DOHH2 (cell line): ENCODE measurements around the gene PEF1.

ENCODE experiments used
- H3F3A ChIP-seq: fragments of 200-600 bp; sonication (generic), shearing (Covaris generic); 2 replicates; pipeline ENCODE4 v1.6.0; 2016; ENCODE audit warnings: antibody characterized with exemption, mild to moderate bottlenecking; ENCODE audit not compliant: control insufficient read depth, insufficient read depth
- H3K27ac ChIP-seq: fragments of 200-600 bp; sonication (generic); 2 replicates; pipeline ENCODE4 v1.5.1; 2014; ENCODE audit warnings: low read depth, mild to moderate bottlenecking, low read length, moderate library complexity
- H3K27me3 ChIP-seq: fragments of 200-600 bp; sonication (generic); 2 replicates; pipeline ENCODE4 v1.6.1; 2014; ENCODE audit warnings: mild to moderate bottlenecking, low read length, mixed read lengths; ENCODE audit not compliant: control insufficient read depth
- H3K36me3 ChIP-seq: fragments of 200-600 bp; sonication (generic); 2 replicates; pipeline ENCODE4 v1.6.1; 2014; ENCODE audit warnings: mild to moderate bottlenecking, low read length, moderate library complexity, mixed read lengths; ENCODE audit not compliant: control insufficient read depth
- H3K4me1 ChIP-seq: fragments of 200-600 bp; sonication (generic); 2 replicates; pipeline ENCODE4 v1.6.1; 2014; ENCODE audit warnings: mild to moderate bottlenecking, low read length, mixed read lengths; ENCODE audit not compliant: control insufficient read depth
- H3K4me2 ChIP-seq: fragments of 200-600 bp; sonication (generic); 2 replicates; pipeline ENCODE4 v1.6.0; 2014; ENCODE audit warnings: mild to moderate bottlenecking, low read length, moderate library complexity
- H3K4me3 ChIP-seq: fragments of 200-600 bp; sonication (generic); 2 replicates; pipeline ENCODE4 v1.5.1; 2014; ENCODE audit warnings: mild to moderate bottlenecking, low read length, mixed read lengths
- H3K79me2 ChIP-seq: fragments of 200-600 bp; sonication (generic); 2 replicates; pipeline ENCODE4 v1.6.1; 2014; ENCODE audit warnings: mild to moderate bottlenecking, low read length, mixed read lengths; ENCODE audit not compliant: control insufficient read depth
- H3K9me2 ChIP-seq: fragments of 200-600 bp; sonication (generic); replicated peaks from 2 replicates; pipeline ENCODE4 v1.6.1; 2014; ENCODE audit warnings: mild to moderate bottlenecking, low read length, mixed read lengths; ENCODE audit not compliant: control insufficient read depth
- H3K9me3 ChIP-seq: fragments of 200-600 bp; sonication (generic); 2 replicates; pipeline ENCODE4 v1.6.1; 2014; ENCODE audit warnings: antibody characterized with exemption, low read length, mixed read lengths; ENCODE audit not compliant: control insufficient read depth, insufficient read depth
- H4K20me1 ChIP-seq: fragments of 200-600 bp; sonication (generic); 2 replicates; pipeline ENCODE4 v1.6.0; 2014; ENCODE audit warnings: low read depth, mild to moderate bottlenecking, antibody characterized with exemption, low read length, moderate library complexity; ENCODE audit not compliant: control insufficient read depth, insufficient read depth
- CTCF ChIP-seq: fragments of 200-600 bp; sonication (generic); IDR thresholded peaks from one replicate; pipeline ENCODE4 v1.5.1; 2014; ENCODE audit warnings: antibody characterized with exemption, mild to moderate bottlenecking, low read depth, low read length; ENCODE audit not compliant: poor library complexity, severe bottlenecking
- EZH2phosphoT487 ChIP-seq: fragments of 200-600 bp; sonication (generic); IDR thresholded peaks from 2 replicates; pipeline ENCODE4 v1.6.1; 2017; ENCODE audit warnings: borderline replicate concordance, mild to moderate bottlenecking, antibody characterized with exemption, low read length, moderate library complexity, mixed read lengths

Gene PEF1

GRCh38 chr1:31677401-31677800 lies 32.7 kb upstream of the PEF1 start:
- no peak overlapping the region for H3K4me3 ChIP-seq
- H3K27me3 ChIP-seq = peaks cover 35% of the 10 kb centered on the region
- H3F3A ChIP-seq = no peaks in the 10 kb centered on the region
- H3K36me3 ChIP-seq = no peaks in the 10 kb centered on the region
- no peak overlapping the region for H3K4me2 ChIP-seq
- H3K79me2 ChIP-seq = no peaks in the 10 kb centered on the region
- H4K20me1 ChIP-seq = no peaks in the 10 kb centered on the region; the same call in 1 of the 2 replicates
- H3K4me1 ChIP-seq = no peaks in the 10 kb centered on the region
- H3K27ac ChIP-seq = no peak overlapping the region
- H3K9me3 ChIP-seq = no peaks in the 10 kb centered on the region
- no peaks in the 10 kb centered on the region for H3K9me2 ChIP-seq
- TF ChIP-seq EZH2phosphoT487 (no peak), CTCF (no peak)

GRCh38 chr1:31675756-31676155 lies 31.1 kb upstream of the PEF1 start:
- no peaks in the 10 kb centered on the region for H3K9me2 ChIP-seq
- H4K20me1 ChIP-seq = no peaks in the 10 kb centered on the region; the same call in 1 of the 2 replicates
- H3K4me2 ChIP-seq = no peak overlapping the region
- no peaks in the 10 kb centered on the region for H3K36me3 ChIP-seq
- H3K9me3 ChIP-seq = no peaks in the 10 kb centered on the region
- no peaks in the 10 kb centered on the region for H3K4me1 ChIP-seq
- H3K27ac ChIP-seq = no peak overlapping the region
- H3K4me3 ChIP-seq = no peak overlapping the region
- TF ChIP-seq CTCF (no peak), EZH2phosphoT487 (no peak)
- no peaks in the 10 kb centered on the region for H3F3A ChIP-seq
- H3K79me2 ChIP-seq = no peaks in the 10 kb centered on the region
- peaks cover 35% of the 10 kb centered on the region for H3K27me3 ChIP-seq

DNA sequence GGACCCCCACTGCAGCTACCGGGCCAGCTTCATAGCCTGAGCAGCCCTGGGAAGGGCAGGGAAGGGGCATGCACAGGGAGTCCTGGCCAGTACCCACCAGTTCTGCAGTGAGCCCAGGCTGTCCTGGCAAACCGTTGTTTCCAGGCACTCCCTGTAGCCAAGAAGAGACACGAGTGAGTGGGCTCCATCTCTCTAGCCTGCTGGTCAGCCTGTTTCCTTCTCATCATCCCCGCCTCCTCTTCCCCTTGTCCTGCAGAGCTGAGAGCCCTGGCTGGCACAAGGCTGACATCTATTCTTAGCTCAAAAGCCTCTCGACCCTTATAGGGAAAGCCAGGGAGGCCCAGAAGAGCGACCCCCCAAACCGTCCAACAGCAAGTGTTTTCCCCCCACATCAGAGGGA lies 30.5 kb upstream of the PEF1 start:
- no peak overlapping the region for H3K4me3 ChIP-seq
- TF ChIP-seq EZH2phosphoT487 = no peak
- no peak for TF ChIP-seq CTCF
- no peak overlapping the region for H3K27ac ChIP-seq
- no peaks in the 10 kb centered on the region for H3K79me2 ChIP-seq
- H3K27me3 ChIP-seq = peaks cover 37% of the 10 kb centered on the region
- no peak overlapping the region for H3K4me2 ChIP-seq
- no peaks in the 10 kb centered on the region for H3K4me1 ChIP-seq
- H3F3A ChIP-seq = no peaks in the 10 kb centered on the region
- H3K9me3 ChIP-seq = no peaks in the 10 kb centered on the region
- H3K9me2 ChIP-seq = no peaks in the 10 kb centered on the region
- no peaks in the 10 kb centered on the region for H3K36me3 ChIP-seq
- no peaks in the 10 kb centered on the region; the same call in 1 of the 2 replicates for H4K20me1 ChIP-seq

DNA sequence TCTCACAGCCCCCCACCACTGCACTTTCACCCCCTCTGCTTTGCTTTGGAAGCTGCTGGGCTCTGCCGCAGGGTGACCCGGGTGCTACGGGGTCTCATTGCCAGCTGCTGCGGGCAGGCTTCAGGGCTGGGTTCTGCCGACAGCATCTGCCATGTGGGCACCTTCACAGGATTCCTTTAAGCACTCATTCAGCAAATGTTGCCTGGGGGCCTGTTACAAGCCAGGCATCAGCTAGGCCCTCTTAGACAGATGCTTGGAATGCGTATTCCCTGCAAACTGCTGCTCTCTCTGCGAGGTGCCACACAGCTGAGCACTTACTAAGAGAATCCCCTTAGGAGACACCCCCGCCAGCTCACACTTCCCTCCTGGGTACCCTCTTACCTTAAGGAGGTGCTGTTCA lies 29.9 kb upstream of the PEF1 start:
- H3K27me3 ChIP-seq = peaks cover 39% of the 10 kb centered on the region
- H3K9me3 ChIP-seq = no peaks in the 10 kb centered on the region
- H3K4me3 ChIP-seq = no peak overlapping the region
- no peaks in the 10 kb centered on the region for H3K9me2 ChIP-seq
- H4K20me1 ChIP-seq = no peaks in the 10 kb centered on the region
- no peaks in the 10 kb centered on the region for H3F3A ChIP-seq
- no peaks in the 10 kb centered on the region for H3K36me3 ChIP-seq
- no peaks in the 10 kb centered on the region for H3K4me1 ChIP-seq
- no peaks in the 10 kb centered on the region for H3K79me2 ChIP-seq
- no peak for TF ChIP-seq EZH2phosphoT487
- TF ChIP-seq CTCF = no peak
- H3K4me2 ChIP-seq = no peak overlapping the region
- no peak overlapping the region for H3K27ac ChIP-seq
